HL-60/S4 treated with phorbol 12-myristate 13-acetate at 8.2 ng/mL for 4 days and 3 days (cell line): ENCODE measurements around the gene SPATS2L.

Source experiments
- in situ Hi-C: fragments of 300-500 bp; cut with MboI; formaldehyde crosslinking; loops from 2 replicates; pipeline ENCODE4 v1.15.0; 2022; ENCODE audit warnings: low sequenced_read_pairs

Gene SPATS2L

DNA sequence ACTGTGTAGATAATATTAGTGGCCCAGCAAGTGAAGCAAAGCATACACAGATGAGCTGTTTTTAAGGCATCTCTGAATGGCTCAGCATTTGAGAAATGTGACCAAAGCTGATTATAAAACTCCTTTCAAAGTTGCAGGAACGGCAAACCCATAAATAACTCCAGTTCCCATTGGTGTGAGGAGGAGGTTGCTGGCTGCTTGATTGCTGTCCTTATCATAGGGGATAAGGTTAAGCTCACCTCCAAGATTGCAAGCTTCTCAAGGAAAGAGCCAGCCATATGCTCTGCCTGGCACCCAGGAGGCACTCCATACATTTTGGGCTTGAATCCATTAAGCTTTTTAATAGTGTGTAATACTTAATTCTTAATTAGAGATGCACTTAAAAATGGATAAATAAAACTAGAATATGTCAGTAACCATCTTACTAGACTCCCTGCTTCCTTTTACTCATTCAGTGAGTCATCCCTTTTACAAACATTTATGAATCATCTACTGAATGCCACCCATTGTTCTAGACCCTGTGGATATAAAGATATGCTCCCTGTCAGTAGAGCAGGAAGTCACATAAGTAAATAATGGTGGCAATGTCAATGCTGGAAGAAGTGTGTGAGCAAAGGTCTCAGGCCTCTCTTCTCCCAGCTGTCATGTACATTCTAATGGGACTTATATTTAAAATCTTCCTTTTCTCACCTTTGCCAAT lies 99.3 kb downstream of the SPATS2L start:
- in situ Hi-C loops: no loop called here

DNA sequence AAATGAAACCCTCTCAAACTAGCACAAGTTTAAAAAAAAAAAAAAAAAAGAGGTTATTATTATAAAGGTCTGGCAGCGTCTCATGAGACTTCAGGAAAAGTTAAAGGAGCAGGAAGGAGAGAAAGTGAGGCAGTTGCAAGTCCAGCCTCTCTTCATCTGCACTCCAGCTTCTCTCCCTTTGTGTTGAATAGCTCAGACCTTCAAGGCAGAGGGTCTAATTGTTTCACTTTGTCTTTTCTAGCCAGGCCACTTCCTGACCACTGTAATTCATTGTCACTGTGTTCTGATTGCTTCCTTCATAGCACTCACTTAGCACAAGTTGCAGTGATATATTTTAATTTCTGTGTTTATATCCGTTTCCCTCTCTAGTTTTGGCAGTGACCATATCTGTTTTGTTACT lies 99.9 kb downstream of the SPATS2L start:
- in situ Hi-C loops: no loop called here

DNA sequence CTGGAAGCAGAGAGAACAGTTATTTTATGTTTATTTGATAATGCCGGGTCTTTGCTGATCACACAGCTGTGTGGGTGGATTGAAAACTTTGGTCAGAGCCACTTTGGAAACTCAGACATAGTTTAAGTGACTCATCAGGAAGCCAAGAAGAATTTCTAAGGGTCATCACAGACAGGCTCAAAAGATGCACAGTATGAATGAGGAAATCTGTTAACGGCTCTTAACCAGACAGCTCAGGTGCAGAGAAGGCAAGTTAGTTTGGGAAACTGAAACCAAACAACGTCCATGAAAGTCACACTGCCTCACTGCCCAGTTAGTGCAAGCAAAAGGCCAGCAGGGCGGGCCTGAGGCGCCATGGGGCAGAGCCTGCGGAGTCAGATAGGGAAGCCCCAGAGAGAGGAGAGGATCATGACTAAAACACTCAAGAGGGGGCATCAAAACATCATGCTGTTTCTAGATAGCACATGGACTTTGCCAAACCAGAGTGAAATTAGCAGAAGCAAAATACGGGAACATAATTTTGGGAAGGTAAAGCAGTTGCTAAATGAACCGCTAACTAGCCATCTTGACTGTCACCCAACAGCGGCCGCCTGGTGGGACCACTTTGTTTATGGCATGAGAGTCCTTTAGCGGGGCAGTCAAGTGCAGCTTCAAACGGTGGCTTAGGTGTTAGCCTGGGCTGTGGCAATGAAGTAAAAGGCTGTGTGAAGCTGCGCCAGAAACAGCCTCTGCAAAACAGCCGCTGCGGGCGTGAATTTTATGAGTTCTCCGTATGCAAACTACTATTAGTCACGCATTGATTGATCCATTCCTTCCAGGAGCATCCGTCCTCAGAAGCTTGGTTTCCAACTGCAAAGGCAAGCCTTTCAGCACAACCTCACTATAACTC lies 102.2 kb downstream of the SPATS2L start:
- in situ Hi-C loops: no loop called here

DNA sequence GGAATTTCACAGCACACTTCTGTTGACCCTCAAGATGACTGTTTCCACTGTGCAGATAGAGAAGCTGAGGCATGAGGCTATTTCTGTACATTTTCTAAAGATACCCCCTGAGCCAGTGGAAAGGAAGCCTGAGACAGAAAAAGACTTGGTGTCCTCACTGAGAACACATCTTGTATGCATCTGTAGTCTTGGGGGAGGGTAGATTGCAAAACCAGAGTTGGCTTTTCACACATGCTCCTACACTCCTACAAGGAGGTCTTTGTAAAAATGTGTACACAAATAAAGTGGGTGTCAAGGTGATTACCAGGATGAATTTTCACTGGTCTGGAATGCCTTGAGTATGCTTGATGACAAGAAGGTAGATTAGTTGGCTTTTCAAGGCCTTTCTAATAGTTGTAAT lies 105.3 kb downstream of the SPATS2L start:
- in situ Hi-C loops: no loop called here

DNA sequence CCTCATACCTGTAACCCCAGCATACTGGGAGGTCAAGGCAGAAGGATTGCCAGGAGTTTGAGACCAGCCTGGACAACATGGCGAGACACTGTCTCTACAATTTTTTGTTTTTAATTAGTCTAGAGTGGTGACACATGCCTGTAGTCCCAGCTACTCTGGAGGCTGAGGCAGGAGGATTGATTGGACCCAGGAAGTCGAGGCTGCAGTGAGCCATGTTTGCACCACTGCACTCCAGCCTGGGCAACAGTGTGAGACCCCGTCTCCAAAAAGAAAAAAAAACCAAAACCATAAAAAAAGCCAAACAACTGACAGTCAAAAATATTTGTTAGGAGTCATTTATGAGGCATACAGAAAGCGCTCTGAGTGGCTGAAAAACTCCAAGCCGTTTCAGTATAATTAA lies 107.9 kb downstream of the SPATS2L start:
- in situ Hi-C loops: no loop called here

DNA sequence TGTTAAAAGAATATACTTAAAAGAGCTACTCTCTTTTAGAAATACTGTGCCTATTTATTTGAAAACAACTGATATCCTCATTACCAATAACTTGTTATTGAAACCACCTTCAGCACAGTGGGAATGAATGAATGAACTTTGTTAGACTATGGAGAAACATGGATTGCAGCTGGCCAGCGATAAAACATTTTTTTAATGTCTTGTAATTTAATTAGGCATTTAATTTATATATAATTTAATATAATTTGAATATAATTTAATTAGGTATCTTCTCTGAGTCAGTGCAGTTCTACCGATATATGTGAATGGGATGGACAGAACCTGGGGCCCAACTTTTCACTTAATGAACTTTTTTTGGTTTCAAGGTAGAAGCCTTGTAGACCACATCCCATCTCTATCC lies 109.0 kb downstream of the SPATS2L start:
- in situ Hi-C loops: no loop called here

DNA sequence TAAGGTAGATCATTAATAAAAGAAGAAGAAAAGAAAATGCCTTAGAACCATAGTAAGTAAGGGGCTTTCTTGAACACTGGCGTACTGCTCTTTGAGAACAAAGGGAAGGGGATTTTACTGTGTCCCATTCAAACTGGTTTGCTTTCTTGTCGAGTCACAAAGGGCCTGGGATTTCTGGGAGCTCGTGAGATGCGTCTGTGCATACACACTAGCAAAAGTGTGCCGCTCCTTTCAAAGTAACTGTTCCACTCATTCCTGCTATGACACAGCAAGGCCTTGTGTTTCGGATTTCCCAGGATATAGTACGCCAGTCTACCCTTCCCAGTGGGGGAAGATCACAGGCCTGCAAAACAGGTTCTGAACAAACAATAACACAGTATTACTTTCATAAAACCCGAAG lies 110.4 kb downstream of the SPATS2L start:
- in situ Hi-C loops: no loop called here

DNA sequence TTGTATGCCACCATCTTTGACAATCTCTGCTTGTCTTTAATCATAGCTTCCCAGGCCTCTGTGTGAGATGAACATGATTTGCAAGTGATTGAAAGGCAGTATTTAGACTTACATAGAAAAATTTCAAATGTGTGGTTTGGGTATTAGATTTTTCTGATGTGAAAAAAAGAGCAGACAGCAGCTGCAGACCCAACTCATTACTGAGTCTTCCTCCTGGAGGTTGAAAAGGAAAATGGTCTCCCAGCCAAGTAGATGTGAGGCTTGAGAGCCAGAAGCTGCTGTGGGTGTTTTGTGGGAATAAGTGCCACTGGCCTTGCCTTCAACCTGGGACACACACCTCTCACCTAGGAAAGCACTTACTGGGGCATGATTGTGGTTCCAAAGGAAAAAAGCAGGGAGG lies 110.9 kb downstream of the SPATS2L start:
- in situ Hi-C loops: no loop called here

DNA sequence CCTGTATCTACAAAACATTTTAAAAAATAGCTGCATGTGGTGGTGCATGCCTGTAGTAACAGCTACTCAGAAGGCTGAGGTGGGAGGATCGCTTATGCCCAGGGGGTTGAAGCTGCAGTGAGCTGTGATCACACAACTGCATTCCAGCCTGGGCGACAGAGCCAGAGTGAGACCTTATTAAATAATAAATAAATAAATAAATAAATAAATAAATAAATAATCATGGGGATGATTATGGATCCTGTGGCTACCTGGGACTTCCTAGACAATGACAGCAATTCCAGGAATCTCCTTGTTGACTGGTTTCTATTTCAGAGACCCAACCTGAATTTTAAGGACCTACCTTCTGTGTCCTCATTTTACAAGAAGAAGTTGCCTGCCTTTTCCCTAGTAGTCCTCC lies 111.9 kb downstream of the SPATS2L start:
- in situ Hi-C loops: no loop called here

DNA sequence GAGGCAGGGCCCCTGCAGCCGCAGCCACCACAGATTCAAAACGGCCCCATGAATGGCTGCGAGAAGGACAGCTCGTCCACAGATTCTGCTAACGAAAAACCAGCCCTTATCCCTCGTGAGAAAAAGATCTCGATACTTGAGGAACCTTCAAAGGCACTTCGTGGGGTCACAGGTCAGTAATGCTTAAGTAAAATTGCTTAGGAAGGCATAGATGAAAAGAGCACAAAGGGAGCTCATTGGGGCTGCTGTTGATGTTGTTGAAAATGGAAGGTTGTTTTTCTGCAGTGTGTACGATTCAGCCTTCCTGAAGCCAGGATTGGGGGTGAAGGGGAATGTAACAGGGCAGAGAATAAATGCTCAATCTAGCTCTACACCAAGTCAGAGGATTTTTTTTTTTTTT lies 112.8 kb downstream of the SPATS2L start:
- in situ Hi-C loops: no loop called here

DNA sequence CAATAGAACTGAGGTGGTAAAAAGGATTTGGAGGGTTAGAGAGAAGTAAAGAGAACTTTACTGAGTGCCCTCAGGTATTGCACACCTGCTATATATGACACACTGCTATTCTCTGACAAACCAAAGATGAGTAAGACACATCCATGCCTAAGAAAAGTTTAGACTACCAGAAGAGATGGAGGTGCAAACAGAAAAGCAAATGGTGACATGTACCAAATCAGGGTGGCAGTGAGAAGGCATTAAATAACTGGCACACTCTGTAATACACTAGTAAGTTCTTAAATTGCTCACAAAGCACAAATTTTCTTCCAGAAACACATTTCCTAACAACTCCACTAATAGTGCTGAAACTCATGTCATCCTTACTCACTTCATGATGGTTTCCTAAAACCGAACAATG lies 114.8 kb downstream of the SPATS2L start:
- in situ Hi-C loops: no loop called here

DNA sequence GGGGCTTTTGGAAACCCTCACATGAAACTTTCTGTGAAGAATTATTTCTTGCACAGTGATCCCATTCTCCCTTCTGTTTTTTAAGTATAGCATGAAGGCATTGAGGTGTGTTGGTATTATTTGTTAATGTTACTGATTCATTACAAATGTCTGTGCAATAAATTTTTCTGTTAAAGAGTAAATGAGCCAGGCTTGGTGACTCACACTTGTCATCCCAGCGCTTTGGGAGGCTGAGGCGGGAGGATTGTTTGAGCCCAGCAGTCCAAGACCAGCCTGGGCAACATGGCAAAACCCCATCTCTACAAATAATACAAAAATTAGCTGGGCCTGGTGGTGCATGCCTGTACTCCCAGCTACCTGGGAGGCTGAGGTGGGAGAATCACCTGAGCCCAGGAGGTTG lies 115.6 kb downstream of the SPATS2L start:
- in situ Hi-C loops: no loop called here

DNA sequence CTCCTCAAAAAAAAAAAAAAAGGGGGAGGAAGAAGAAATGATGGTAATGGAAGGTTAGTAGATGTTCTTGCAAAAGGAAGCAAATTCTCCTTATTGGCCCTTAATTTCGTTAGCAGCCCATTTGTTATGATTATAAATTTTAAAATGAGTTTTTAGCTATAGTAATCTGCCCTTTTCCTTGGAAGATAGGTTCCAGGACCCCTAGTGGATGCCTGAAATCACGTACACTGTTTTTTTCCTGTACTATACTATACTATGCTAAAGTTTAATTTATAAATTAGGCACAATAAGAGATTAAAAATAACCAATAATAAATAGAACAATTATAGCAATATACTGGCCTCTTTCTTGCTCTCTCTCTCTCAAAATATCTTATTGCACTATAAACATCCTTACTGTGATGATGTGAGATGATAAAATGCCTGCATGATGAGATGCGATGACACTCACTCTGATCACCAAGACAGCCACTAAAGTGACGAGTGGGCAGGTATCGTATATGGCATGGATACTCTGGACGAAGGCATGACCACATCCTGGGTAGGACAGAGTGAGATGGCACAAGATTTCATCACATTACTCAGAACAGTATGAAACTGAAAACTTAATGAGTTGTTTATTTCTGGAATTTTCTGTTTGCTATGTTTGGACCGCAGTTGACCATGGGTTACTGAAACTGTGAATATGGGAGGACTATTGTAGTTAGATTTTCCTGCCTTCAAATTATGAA lies 116.2 kb downstream of the SPATS2L start:
- in situ Hi-C loops: no loop called here

DNA sequence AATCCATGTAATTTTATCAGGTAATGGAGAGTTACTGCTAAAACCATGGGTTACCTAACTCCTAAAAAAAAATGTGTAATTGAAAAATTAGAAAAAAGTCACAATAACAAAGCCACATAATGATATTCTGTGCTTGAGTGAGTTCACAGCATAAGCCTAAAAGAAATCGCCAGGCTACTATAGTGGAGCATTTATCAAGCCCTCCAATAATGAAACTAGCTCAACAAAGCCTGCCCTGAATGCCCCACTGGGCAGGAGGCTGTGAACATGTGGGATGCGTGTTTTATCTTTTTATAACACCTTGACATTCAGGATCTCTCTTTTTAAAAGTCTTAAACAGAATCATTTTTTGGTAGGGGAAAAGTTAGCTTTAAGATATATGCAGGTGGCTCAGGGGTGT lies 117.0 kb downstream of the SPATS2L start:
- in situ Hi-C loops: no loop called here

DNA sequence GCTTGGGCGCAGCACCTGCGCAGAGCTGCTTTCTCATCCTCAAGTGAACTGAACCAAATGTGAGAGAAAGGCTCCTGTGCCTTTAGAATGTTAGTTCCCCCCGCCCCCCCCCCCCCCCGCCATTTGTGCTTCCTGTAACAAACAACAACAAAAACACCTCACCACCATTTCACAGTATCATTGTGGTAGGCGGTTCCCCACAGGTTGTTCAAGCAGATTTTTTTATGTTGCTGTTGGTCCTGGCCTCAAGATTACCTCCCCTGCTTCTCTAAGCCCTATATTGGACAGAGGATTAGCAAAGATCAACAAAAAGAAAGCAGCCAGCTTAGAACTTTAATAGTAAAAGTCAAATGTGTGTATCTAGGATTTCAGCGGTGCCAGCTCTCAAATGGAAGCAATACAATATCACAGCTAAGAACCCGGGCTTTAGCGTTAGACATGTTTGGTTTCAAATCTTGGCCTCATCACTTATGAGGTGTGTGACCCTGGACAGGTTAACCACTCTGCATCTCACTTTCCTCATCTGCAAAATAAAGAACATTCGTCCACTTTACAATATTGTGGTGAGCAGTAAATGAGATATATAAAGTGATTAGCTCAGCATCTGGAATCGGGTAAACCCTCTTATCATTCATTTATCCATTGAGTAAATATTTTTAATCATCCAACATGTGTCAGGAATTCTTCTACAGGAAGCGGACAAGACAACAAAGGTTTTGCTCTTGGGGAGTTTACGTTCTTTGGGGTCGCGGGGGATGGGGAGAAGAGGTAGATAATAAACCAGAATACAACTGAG lies 118.7 kb downstream of the SPATS2L start:
- in situ Hi-C loops: no loop called here

DNA sequence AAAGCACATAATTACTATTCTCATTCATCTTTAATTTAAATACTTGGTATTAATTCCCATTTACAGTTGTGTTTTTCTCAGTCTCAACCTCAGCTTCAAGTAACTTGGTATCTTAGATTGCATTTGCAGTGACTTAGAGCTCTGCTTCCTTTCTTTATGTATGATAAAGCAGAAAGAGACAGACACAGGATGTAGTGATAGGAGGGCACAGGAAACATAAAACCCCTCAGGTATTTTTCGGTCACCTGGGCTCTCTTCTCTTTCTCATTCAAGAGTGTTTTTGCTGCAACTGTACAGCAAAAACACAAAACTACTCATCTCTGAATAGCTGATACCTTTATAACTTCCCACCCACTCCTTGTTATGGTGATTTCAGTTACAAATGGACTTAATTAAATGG lies 120.3 kb downstream of the SPATS2L start:
- in situ Hi-C loops: no loop called here

DNA sequence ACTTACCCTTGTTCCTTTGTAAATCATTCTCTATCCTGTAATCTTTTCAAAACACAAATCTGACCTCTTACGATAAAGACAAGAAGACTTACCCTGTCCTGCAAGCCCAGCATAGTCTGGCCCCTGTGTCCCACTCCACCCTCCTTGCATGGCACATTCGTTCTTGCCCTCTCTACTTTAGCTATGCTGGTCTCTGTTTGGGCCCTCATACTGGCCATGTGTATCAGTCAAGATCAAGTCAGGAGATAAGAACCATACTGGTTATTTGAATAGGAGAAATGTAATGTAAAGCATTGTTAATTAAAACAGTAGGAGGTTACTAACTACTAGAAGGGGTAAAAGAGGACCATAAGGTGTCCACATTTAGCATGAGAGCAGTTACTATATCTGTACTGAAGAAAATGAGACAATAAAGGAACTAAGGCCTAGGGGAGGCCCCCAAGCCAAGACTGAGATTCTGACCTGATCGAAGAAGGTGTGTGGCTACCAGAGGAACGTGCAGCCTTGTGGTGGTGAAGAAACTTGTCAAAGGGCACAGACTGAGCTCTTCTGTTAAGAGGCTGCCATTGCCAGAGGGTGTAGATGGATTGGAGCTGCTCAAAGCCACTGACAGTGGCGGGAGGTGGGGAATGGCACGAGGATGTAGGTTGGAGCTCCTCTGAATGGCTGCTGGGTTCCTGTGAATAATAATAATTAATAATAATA lies 122.6 kb downstream of the SPATS2L start:
- in situ Hi-C loops: no loop called here

DNA sequence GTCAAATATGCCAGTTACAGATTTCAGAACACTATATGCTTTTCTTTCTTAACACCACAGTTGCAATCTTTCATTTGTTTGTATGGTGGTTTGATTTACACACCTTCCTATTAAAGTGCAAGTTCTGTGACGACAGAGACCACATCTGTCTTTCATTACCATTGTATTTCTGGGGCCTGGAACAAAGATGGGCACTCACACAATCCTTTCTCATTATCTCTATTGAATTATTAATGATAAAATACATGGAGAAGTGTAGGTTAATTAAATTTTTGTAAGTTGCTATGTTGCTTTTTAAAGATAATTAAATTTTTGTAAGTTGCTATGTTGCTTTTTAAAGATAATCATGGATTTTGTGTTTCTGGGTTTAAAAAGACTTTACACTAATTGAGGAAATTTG lies 123.5 kb downstream of the SPATS2L start:
- in situ Hi-C loops: no loop called here

DNA sequence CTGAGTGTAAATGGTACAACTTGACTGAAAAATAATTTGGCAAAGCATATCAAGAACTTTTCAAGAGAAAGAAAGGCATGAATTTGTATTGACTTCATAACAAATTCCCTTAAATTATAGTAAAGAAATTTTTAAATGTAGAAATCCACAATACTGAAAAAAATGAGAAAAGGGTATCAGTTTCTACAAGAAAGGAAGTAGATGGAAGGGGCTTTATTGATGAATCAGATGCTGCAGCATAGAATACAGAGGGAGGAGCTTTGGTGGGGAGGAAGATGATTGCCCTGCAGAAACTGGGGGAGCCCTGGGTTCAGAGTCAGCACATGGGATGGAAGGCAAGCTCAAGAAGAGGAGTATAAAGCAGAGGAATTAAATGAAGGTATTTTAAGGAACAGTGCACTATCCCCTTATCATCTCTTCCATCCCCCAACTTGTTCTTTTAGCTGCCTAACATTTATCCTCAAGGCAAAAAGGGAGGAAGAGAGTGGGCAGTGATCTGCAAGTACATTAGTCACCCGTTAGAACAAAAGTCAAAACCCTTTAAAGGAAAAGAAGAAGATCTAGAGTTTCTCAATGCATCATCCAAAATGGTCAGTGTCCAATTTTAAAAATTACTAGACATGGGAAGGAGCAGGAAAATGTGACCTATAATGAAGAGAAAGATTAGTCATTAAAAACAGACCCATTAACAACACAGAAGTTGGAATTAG lies 125.7 kb downstream of the SPATS2L start:
- in situ Hi-C loops: no loop called here

DNA sequence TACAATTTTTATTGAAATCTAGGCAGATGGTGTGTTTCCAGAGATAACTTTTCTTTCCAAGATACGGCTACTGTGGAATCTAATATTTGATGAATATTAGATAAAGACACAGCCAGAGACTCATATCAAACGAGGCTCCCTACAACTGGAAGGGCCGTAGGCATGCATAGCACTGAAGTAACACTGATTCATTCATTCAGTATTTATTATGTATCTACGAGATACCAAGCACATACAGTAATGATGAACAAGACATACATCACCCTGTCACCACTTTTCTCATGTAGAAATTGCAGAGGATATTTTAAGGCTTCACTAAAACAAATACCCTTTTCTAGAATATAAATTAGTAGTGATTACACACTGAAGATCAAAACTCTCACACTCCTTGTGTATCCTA lies 128.9 kb downstream of the SPATS2L start:
- in situ Hi-C loops: no loop called here
